H1 (cell line): ENCODE data around the gene GET3. TPM values are rescaled to one million over a fixed set of nuclear protein-coding genes. Genes with fewer than 3 reads are reported as not detected.

Source experiments
- CBX5 ChIP-seq: fragments of 300-800, 300-1000 bp; sonication (generic); IDR thresholded peaks from 2 replicates; pipeline ENCODE4 v1.7.1; 2016; ENCODE audit warnings: antibody characterized with exemption, low read length, low read depth
- CHD2 ChIP-seq: IDR thresholded peaks from 2 replicates; pipeline ENCODE4 v1.6.1; 2012; ENCODE audit warnings: low read length, improper control_type of control experiment
- CREB1 ChIP-seq: IDR thresholded peaks from 2 replicates; pipeline ENCODE4 v1.6.1; 2012; ENCODE audit warnings: inconsistent platforms
- CTCF ChIP-seq, 3 experiments: IDR thresholded peaks; 1 replicate in 2 of 3; 2 replicates in 1 of 3; pipeline versions ENCODE4 v1.5.1 to v1.6.1; 2011; ENCODE audit warnings: low read length in 3 of 3, mild to moderate bottlenecking in 3 of 3, inconsistent platforms in 2 of 3, low read depth in 1 of 3, moderate library complexity in 1 of 3; ENCODE audit not compliant: insufficient read depth in 1 of 3; ENCODE audit errors: control extremely low read depth in 1 of 3
- EGR1 ChIP-seq: IDR thresholded peaks from 2 replicates; pipeline ENCODE4 v1.6.1; 2011; ENCODE audit warnings: low read depth, low read length, borderline replicate concordance
- PHF8 ChIP-seq: fragments of 200-600 bp; sonication (generic); conservative IDR thresholded peaks from 2 replicates; pipeline ENCODE4 v1.7.1; 2012; ENCODE audit warnings: low read depth, mild to moderate bottlenecking, inconsistent platforms, low read length, moderate library complexity
- POLR2AphosphoS5 ChIP-seq: IDR thresholded peaks from 2 replicates; pipeline ENCODE4 v1.6.1; 2011; ENCODE audit warnings: low read depth, low read length
- SIN3A ChIP-seq, 2 experiments: IDR thresholded peaks in 1 of 2; conservative IDR thresholded peaks in 1 of 2; 2 replicates each; pipeline ENCODE4 v1.6.1; 2011 to 2012; ENCODE audit warnings: low read length in 2 of 2, improper control_type of control experiment in 1 of 2, low read depth in 1 of 2, mild to moderate bottlenecking in 1 of 2
- SP1 ChIP-seq: IDR thresholded peaks from 2 replicates; pipeline ENCODE4 v1.6.1; 2011; ENCODE audit warnings: low read depth, low read length
- SP4 ChIP-seq: IDR thresholded peaks from 2 replicates; pipeline ENCODE4 v1.6.1; 2012; ENCODE audit warnings: low read length, inconsistent platforms
- TAF1 ChIP-seq: IDR thresholded peaks from 2 replicates; pipeline ENCODE4 v1.6.1; 2011; ENCODE audit warnings: mild to moderate bottlenecking, low read depth, low read length
- TAF7 ChIP-seq: optimal IDR thresholded peaks from 2 replicates; pipeline ENCODE3; 2011; ENCODE audit warnings: low read depth, mild to moderate bottlenecking, inconsistent platforms, low read length, moderate library complexity, borderline replicate concordance
- TEAD4 ChIP-seq: IDR thresholded peaks from 2 replicates; pipeline ENCODE4 v1.6.1; 2012; ENCODE audit warnings: low read depth, low read length, inconsistent platforms, mixed read lengths
- YY1 ChIP-seq: IDR thresholded peaks from 2 replicates; pipeline ENCODE4 v1.6.1; 2011; ENCODE audit warnings: low read depth, mild to moderate bottlenecking, low read length
- polyA plus RNA-seq, 7 experiments: library from polyadenylated mRNA; depleted of rRNA in 3 of 7; stranded (reverse) in 5 of 7; unstranded in 2 of 7; fragments of >200 nt in 5 of 7; fragments of 200-250 nt in 2 of 7; gene quantifications; 1 replicate in 5 of 7; 2 replicates in 1 of 7; 4 replicates in 1 of 7; pipeline versions ENCODE4 v1.2.1 to v1.2.3, GENCODE V29; 2011 to 2013; ENCODE audit warnings: missing spikeins in 2 of 7, mixed read lengths in 2 of 7
- total RNA-seq: library from RNA; stranded (reverse); fragmentation: NEBNext Ultra II Directional; extraction: Animal tissue kit (Norgen Biotek cat#: 25700); gene quantifications from 2 replicates; pipeline ENCODE4 v1.2.1, GENCODE V29; 2021

Gene GET3
- total and polyA plus RNA-seq, 2 of the 8 experiments (the other 6 are each of a cell fraction or from before 2014, with no cell fraction given) = 105 to 297 TPM

GRCh38 chr19:12769689-12770088 is 32.4 kb downstream of the GET3 start (continued):
- TF ChIP-seq TAF1 (peak; percentile 80), PHF8 (no peak), CTCF (IDR thresholded peaks at IDR 0.05; ENCODE audit: control extremely low read depth in 1 of 3, insufficient read depth in 1 of 3, low read depth in 1 of 3, low read length in 3 of 3) (peak in 1 of 3 experiments; percentile 21; a peak in 1 of 4 replicates), TAF7 (peak; percentile 56), SP4 (peak; percentile 82; the same call in 1 of the 2 replicates), CBX5 (no peak), SIN3A (conservative IDR thresholded peaks at IDR 0.05 in 1 of 2, IDR thresholded peaks at IDR 0.05 in 1 of 2; ENCODE audit: low read depth in 1 of 2, low read length in 2 of 2) (peak; percentile 49 to 82; a peak in 2 of 4 replicates), CHD2 (0 out of 2 replicates have a peak, but pooled peaks have one; percentile 41), EGR1 (peak; percentile 80), SP1 (peak; percentile 57; the same call in 1 of the 2 replicates), YY1 (no peak), CREB1 (peak; percentile 82), TEAD4 (0 out of 2 replicates have a peak, but pooled peaks have one; percentile 9), POLR2AphosphoS5 (peak; percentile 77; the same call in 1 of the 2 replicates)
